ENCODE measurements around the gene HDGFL3.
"Not testable (repeated sequence)": the region's sequence is repeated elsewhere in the genome, so short reads cannot be mapped to it uniquely, and the experiment has no call there.

Gene HDGFL3

DNA sequence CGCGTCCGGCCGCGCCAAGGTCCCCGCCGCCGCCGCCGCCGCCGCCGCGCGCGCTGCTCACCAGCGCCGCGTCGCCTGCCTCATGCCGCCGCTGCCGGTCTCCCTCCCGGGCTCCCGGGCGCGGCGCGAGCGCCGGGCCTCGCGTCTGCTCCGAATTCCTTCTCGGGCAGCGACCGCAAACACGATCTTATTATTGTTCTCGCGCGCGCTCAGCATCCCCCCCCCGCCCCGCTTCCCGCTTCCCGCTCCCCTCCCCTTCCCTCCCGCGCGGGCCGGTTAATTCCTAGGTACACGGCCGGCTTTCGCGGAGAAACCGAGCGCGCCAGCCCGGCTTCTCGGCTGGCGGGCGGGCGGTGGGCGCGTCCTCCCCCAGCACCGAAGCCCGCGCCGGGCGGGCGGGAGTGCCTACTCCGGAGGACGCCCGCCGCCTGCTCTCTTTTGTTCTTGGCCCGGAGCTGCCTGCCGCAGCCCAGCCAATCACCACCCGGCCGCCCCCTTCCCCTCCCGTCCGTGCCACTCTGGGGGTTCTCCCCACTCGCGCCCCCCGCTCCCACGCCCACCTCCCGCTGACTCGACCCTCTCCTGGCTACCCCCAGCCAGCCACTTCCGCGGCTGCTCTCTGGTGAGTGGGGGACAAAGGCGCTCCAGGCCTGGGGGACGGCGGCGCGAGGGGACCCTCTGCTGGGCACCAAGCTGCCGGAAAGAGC lies at the start of gene HDGFL3:
TSS of gene HDGFL3 (minus strand) at position 164 of the 707 bp plus-strand sequence. CDS start 409 bp downstream, outside the sequence.
- intact Hi-C loops (cut with micrococcal nuclease) = loop anchor here (5.0 kb wide), 2 partner anchors 146 to 196 kb away; partner anchors contain the start of gene C15orf40
- Mint-ChIP-seq H3K9me3 (no peaks in the 10 kb centered on the region), H3K27ac (peak within 1 kb of the TSS; percentile 51), H3K4me3 (peak within 1 kb of the TSS; percentile 73), H3K27me3 (peaks cover 15% of the 10 kb centered on the region), H3K36me3 (ENCODE audit: low read depth) (no peaks in the 10 kb centered on the region), H3K4me1 (ENCODE audit: low read depth) (peaks cover 9% of the 10 kb centered on the region)

DNA sequence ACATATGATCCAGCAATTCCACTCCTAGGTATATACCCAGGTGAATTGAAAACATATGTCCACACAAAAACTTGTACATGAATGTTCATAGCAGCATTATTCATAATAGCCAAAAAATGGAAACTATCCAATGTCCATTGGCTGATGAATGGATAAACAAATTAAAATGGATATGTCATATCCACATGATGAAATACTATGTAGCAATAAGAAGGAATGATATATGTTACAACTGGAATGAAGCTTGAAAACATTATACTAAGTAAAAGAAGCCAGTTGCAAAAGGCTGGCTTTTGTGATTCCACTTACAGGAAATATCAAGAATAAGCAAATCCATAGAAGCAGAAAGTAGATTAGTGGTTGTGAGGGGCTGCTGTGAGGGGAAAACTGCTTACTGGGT lies 43.2 kb upstream of the HDGFL3 start:
- Mint-ChIP-seq H3K9me3 (no peaks in the 10 kb centered on the region), H3K27ac (no peak overlapping the region), H3K4me3 (no peak overlapping the region), H3K36me3 (ENCODE audit: low read depth) (no peaks in the 10 kb centered on the region), H3K27me3 (peaks cover 25% of the 10 kb centered on the region), H3K4me1 (ENCODE audit: low read depth) (no peaks in the 10 kb centered on the region)
- intact Hi-C loops (cut with micrococcal nuclease) = no loop called here

DNA sequence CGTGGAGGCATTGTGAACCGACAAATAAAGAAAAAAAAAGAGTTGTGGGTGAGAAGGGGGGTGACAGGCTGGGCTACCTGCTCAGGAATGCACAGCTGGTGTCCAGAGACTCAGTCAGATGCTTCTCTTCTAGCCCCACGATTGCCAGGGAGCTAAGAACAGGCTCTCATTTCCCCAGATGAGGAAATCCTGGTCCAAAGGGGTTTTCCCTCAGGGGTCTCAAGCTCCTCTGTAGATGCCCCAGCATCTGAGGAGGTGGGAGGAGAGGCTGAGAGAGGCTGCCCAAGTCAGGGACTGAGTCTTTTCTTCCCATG lies 41.4 kb upstream of the HDGFL3 start:
- Mint-ChIP-seq H3K9me3 (no peaks in the 10 kb centered on the region), H3K27me3 (peaks cover 28% of the 10 kb centered on the region), H3K27ac (no peak overlapping the region), H3K4me1 (ENCODE audit: low read depth) (no peaks in the 10 kb centered on the region), H3K36me3 (ENCODE audit: low read depth) (no peaks in the 10 kb centered on the region), H3K4me3 (no peak overlapping the region)
- intact Hi-C loops (cut with micrococcal nuclease) = loop anchor here (2.0 kb wide), 1 partner anchor 310 kb away; no protein-coding TSS in a partner anchor

DNA sequence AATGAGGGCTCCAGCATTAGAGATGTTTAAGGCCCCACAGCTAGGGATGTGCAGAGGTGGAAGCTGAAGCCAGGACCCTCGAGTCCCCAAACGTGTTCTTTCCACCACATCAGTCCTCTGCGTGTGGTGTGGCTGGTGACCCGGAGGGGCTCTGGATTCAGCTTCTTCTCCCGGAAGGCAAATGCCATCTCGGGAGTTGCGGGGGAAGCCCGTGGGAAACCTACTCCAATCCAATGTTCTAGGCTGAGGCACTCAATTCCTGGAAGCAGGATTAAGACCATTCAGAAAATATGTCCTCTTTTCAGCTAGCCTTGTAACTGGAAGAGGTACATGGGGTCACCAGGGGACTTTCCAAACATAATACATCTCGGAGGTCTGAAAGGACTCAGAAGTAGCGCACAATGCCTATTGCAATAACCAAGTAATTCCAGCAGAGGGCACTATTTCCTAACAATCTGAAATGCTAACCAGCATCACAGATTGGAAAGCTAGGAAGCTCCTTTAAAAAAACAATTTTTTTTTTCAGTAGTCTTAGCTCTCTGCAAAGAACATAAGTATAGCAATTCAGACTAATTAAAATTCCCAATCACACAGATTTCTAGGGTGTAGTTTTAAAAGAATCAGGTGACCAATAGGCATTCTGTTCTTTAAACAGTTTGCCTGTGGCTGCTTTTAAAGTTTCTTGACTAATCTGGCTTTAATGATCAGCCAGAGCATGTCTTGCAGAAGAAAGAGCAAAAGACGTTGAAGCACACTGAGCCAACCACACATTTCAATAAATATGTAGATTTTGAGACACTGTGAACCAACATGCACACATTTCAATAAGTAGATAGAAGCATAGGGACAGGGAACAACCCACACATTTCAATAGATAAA lies 40.8 kb upstream of the HDGFL3 start:
- intact Hi-C loops (cut with micrococcal nuclease) = loop anchor here (1.0 to 2.0 kb wide), 2 partner anchors 188 to 310 kb away; no protein-coding TSS in a partner anchor
- Mint-ChIP-seq H3K4me1 (ENCODE audit: low read depth) (no peaks in the 10 kb centered on the region), H3K27me3 (peaks cover 32% of the 10 kb centered on the region), H3K9me3 (no peaks in the 10 kb centered on the region), H3K4me3 (no peak overlapping the region), H3K36me3 (ENCODE audit: low read depth) (no peaks in the 10 kb centered on the region), H3K27ac (no peak overlapping the region)

DNA sequence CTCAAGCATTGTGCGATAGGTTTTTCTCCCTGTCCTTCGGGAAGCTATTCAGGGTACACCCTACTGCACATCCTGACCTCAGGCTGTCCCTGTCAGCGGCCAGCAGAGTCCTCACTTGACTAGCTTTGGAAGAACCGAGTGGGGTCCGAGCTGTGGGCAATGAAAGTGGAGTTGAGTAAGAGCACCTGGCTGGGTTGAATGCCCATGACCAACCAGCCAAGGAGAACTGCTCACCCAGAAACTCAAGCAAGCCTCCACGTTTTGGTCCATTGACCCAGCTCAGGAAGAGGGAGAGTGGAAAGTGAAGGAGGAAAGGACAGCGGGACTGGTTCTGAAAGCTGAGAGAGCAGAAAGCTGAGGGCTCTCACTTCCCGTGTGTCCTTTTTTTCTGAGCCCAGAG lies 36.0 kb upstream of the HDGFL3 start:
- Mint-ChIP-seq H3K36me3 (ENCODE audit: low read depth) (no peaks in the 10 kb centered on the region), H3K4me1 (ENCODE audit: low read depth) (no peaks in the 10 kb centered on the region), H3K27me3 (peaks cover 34% of the 10 kb centered on the region), H3K27ac (no peak overlapping the region), H3K4me3 (no peak overlapping the region), H3K9me3 (no peaks in the 10 kb centered on the region)
- intact Hi-C loops (cut with micrococcal nuclease) = no loop called here

DNA sequence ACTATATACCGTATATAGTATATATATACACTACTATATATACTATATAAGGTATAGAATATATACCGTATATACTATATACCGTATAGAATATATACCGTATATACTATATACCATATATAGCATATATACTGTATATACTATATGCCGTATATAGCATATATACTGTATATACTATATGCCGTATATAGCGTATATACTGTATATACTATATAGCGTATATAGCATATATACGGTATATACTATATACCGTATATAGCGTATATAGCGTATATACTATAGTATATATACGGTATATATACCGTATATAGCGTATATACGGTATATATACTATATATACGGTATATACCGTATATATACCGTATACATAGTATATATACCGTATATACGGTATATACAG lies 22.6 kb upstream of the HDGFL3 start:
- intact Hi-C loops (cut with micrococcal nuclease) = no loop called here
- Mint-ChIP-seq H3K4me3 (no peak overlapping the region), H3K27me3 (no peaks in the 10 kb centered on the region)

DNA sequence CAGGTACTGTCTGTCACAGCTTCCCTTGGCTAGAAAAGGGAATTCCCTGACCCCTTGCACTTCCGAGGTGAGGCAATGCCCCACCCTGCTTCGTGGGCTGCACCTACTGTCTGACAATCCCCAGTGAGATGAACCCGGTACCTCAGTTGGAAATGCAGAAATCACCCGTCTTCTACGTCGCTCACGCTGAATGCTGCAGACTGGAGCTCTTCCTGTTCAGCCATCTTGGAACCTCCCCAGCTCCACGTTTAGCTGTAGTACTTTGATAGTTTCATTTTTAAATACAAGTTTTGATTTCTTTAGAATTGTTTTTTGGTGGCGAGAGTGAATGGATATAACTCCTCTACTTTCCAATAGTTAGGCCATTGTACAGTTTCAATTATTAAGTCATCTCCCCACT lies 17.8 kb upstream of the HDGFL3 start:
- intact Hi-C loops (cut with micrococcal nuclease) = no loop called here
- Mint-ChIP-seq H3K27ac (no peak overlapping the region), H3K4me3 (no peak overlapping the region), H3K9me3 (no peaks in the 10 kb centered on the region), H3K4me1 (ENCODE audit: low read depth) (no peaks in the 10 kb centered on the region), H3K27me3 (peaks cover 6% of the 10 kb centered on the region), H3K36me3 (ENCODE audit: low read depth) (no peaks in the 10 kb centered on the region)

More for the DNA sequence above, 22.6 kb upstream of the HDGFL3 start:
- Mint-ChIP-seq H3K27ac (no peak overlapping the region), H3K36me3 (ENCODE audit: low read depth) (no peaks in the 10 kb centered on the region), H3K4me1 (ENCODE audit: low read depth) (no peaks in the 10 kb centered on the region), H3K9me3 (no peaks in the 10 kb centered on the region)

DNA sequence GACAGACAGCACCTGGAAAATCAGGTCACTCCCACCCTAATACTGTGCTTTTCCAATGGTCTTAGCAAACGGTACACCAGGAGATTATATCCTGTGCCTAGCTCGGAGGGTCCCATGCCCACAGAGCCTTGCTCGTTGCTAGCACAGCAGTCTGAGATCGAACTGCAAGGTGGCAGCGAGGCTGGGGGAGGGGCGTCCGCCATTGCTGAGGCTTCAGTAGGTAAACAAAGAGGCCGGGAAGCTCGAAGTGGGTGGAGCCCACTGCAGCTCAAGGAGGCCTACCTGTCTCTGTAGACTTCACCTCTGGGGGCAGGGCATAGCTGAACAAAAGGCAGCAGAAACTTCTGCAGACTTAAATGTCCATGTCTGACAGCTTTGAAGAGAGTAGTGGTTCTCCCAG lies 14.2 kb upstream of the HDGFL3 start:
- intact Hi-C loops (cut with micrococcal nuclease); H3K9me3 Mint-ChIP-seq: not testable (repeated sequence)

DNA sequence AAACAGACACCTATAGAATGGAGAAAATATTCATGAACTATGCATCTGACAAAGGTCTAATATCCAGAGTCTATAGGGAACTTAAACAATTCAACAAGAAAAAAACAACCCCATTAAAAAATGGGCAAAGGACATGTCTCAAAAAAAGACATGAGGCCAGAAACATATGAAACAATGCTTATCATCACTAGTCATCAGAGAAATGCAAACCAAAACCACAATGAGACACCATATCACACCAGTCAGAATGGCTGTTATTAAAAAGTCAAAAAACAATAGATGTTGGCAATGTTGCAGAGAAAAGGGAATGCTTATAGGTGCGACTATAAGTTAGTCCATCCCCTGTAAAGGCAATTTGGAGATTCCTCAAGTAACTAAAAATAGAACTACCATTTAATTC lies 11.4 kb upstream of the HDGFL3 start:
- intact Hi-C loops (cut with micrococcal nuclease) = no loop called here
- Mint-ChIP-seq H3K4me3 (no peak overlapping the region), H3K27me3 (peaks cover 5% of the 10 kb centered on the region), H3K4me1 (ENCODE audit: low read depth) (no peaks in the 10 kb centered on the region), H3K36me3 (ENCODE audit: low read depth) (no peaks in the 10 kb centered on the region), H3K9me3 (peaks cover 9% of the 10 kb centered on the region), H3K27ac (no peak overlapping the region)

More for the DNA sequence above, 14.2 kb upstream of the HDGFL3 start:
- not testable (repeated sequence) for H3K4me3 Mint-ChIP-seq; H3K27me3 Mint-ChIP-seq; H3K36me3 Mint-ChIP-seq (ENCODE audit: low read depth); H3K27ac Mint-ChIP-seq; H3K4me1 Mint-ChIP-seq (ENCODE audit: low read depth)

DNA sequence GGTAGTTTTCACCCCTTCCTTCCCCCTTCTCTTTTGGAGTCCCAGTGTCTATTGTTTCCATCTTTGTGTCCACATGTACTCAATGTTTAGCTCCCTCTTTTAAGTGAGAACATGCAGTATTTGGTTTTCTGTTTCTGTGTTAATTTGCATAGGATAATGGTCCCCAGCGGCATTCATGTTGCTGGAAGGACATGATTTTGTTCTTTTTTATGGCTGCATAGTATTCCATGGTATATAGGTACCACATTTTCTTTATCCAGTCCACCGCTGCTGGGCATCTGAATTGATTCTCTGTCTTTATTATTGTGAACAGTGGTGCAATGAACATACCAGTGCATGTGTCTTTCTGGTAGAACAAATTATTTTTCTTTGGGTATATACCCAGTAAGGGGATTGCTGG lies 7.7 kb upstream of the HDGFL3 start:
- H3K4me1 Mint-ChIP-seq (ENCODE audit: low read depth) = no peaks in the 10 kb centered on the region
- intact Hi-C loops (cut with micrococcal nuclease) = no loop called here

DNA sequence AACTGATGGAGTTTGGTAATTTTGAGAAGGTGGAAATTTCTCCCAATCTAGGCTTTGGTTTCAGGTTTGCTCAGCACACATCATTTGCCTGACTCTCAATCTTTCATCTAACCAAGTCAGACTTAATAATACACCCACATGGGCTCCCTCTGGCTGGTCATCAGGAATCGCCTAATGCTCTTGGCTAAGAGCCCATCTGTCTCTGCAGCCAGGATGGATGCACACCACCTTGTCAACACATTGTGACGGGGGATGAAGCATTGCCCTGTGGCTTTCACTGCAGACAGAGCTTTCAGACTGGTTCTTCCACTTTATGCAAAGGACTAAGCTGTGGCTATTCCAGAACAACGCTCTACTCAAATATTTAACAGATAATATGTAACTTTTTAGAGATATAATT lies 3.0 kb upstream of the HDGFL3 start:
- Mint-ChIP-seq H3K9me3 (peaks cover 8% of the 10 kb centered on the region), H3K36me3 (ENCODE audit: low read depth) (no peaks in the 10 kb centered on the region), H3K4me1 (ENCODE audit: low read depth) (peaks cover 9% of the 10 kb centered on the region), H3K4me3 (no peak overlapping the region), H3K27ac (no peak overlapping the region), H3K27me3 (peaks cover 16% of the 10 kb centered on the region)
- intact Hi-C loops (cut with micrococcal nuclease) = no loop called here

More for the DNA sequence above, 7.7 kb upstream of the HDGFL3 start:
- H3K27ac Mint-ChIP-seq = no peak overlapping the region
- no peak overlapping the region for H3K4me3 Mint-ChIP-seq
- peaks cover 9% of the 10 kb centered on the region for H3K9me3 Mint-ChIP-seq
- H3K36me3 Mint-ChIP-seq (ENCODE audit: low read depth) = no peaks in the 10 kb centered on the region
- peaks cover 10% of the 10 kb centered on the region for H3K27me3 Mint-ChIP-seq

DNA sequence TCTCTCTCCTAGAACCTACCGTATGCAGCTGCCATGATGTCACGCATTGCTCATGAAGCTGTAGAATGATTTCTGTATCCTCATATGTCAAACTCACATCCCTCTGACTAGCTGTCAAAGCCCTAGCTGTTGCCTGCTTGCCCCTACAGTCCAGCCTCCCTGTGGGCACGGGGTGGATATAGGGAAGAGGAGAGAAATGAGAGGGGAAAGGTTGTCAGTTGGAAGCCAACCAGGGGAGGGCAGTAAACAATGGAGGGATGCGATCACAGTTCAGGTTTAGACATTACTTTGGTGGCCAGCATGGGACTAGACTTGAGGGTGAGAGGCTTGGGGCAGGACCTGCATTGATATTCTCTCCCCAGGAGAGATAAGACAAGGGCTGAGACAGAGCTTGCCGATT lies 1.7 kb upstream of the HDGFL3 start:
- no peak overlapping the region for H3K4me3 Mint-ChIP-seq
- intact Hi-C loops (cut with micrococcal nuclease) = loop anchor here (5.0 kb wide), 2 partner anchors 147 to 197 kb away; partner anchors contain the start of gene C15orf40
- H3K27me3 Mint-ChIP-seq = peaks cover 16% of the 10 kb centered on the region
- H3K9me3 Mint-ChIP-seq = no peaks in the 10 kb centered on the region
- no peak overlapping the region for H3K27ac Mint-ChIP-seq
- peaks cover 9% of the 10 kb centered on the region for H3K4me1 Mint-ChIP-seq (ENCODE audit: low read depth)
- no peaks in the 10 kb centered on the region for H3K36me3 Mint-ChIP-seq (ENCODE audit: low read depth)

DNA sequence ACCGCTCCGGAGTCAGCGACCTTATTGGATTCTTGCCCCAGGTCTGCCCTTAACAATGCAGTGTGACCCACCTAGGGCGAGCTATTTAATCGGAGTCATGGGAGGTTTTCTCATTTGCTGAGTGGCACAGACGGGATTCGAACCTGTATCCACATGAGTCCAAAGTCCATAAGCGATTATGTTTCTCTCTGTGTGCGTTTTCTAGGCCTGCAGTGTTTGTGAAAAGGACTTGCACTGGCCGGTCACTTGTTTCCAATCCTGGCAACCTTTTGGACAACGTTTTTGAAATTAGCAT lies 691 bp upstream of the HDGFL3 start:
- Mint-ChIP-seq H3K27ac (peak overlapping the region; percentile 51), H3K36me3 (ENCODE audit: low read depth) (no peaks in the 10 kb centered on the region), H3K4me3 (peak overlapping the region; percentile 73), H3K4me1 (ENCODE audit: low read depth) (peaks cover 9% of the 10 kb centered on the region), H3K27me3 (peaks cover 15% of the 10 kb centered on the region), H3K9me3 (no peaks in the 10 kb centered on the region)
- intact Hi-C loops (cut with micrococcal nuclease) = loop anchor here (5.0 kb wide), 2 partner anchors 146 to 196 kb away; partner anchors contain the start of gene C15orf40

DNA sequence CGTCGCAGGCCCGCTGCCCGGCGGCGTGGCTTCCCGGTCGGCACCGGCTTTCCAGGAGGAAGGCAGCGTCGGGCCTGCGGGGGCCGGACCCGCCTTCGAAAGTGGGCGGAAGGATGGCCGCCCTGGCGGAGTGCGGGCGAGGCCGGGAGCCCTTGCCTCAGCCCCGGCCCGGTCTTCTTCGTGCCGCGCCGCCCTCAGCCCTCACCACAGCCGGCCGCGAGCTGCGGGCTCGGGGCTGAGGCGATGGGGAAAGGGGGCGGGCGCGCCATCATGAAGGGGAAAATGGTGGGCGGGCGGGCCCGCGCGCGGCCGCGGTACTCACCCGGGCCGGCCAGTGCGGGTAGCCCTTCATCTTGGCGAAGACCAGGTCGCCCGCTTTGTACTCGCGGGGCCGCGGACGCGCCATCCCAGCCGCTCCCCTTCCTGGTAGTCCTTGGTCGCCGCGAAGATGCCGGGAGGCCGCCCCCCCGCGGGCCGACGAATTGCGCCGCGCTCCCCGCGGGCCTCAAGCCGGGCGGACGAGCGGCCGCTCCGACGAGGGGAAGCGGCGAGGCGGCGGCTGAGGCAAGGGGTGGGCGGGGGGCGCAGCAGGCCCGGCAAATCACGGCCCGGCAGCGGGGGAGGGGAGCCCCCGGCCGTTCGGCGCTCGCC lies 489 bp downstream of the HDGFL3 start:
- intact Hi-C loops (cut with micrococcal nuclease) = loop anchor here (5.0 kb wide), 2 partner anchors 145 to 195 kb away; partner anchors contain the start of gene C15orf40
- Mint-ChIP-seq H3K27ac (no peak overlapping the region), H3K4me1 (ENCODE audit: low read depth) (peaks cover 9% of the 10 kb centered on the region), H3K27me3 (peaks cover 11% of the 10 kb centered on the region), H3K9me3 (no peaks in the 10 kb centered on the region), H3K36me3 (ENCODE audit: low read depth) (no peaks in the 10 kb centered on the region), H3K4me3 (peak overlapping the region; percentile 62)
